ENCODE measurements around the gene ZNF670. TPM values are rescaled to one million over a fixed set of nuclear protein-coding genes. Genes with fewer than 3 reads are reported as not detected.

Gene ZNF670
- total and polyA plus RNA-seq, 2 donors (not counting 1 experiment from before 2014, with no cell fraction given): 0.86 to 4.6 TPM

DNA sequence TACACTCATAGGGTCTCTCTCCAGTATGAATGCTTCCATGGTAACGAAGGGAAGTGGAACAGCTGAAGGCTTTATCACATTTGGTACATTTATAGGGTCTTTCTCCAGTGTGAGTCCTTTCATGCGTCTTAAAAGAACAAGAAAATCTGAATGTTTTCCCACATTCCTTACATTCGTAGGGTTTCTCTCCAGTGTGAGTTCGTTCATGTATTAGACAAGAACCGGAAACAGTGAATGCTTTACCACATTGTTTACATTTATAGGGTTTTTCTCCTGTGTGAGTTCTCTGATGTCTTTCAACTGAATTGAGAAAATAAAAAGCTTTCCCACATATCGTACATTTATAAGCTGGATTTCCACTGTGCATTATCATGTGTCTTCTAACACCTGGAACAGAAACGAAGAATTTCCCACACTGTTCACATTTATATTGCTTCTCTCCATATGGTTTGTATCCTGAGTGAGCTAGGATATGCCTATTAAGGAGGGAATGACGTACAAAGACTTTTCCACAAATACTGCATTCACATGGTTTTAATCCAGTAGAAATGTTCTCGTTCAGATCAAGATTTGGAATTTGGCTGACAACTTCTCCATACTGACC, 22.2 kb upstream of the ZNF670 start:
- intact Hi-C loops (cut with micrococcal nuclease): loop anchor here (10.0 kb wide), 1 partner anchor 64 kb away; no protein-coding TSS in a partner anchor
- Mint-ChIP-seq H3K4me1 (peaks cover 19% of the 10 kb centered on the region), H3K4me3 (no peak overlapping the region), H3K27ac (no peak overlapping the region), H3K27me3 (no peaks in the 10 kb centered on the region), H3K9me3 (ENCODE audit: insufficient read depth) (peaks cover 40% of the 10 kb centered on the region)
- H3K4me2 ChIP-seq (replicated peaks; ENCODE audit: low read depth, low read length, poor library complexity, severe bottlenecking): no peak overlapping the region
- TF ChIP-seq, protein P1, sequence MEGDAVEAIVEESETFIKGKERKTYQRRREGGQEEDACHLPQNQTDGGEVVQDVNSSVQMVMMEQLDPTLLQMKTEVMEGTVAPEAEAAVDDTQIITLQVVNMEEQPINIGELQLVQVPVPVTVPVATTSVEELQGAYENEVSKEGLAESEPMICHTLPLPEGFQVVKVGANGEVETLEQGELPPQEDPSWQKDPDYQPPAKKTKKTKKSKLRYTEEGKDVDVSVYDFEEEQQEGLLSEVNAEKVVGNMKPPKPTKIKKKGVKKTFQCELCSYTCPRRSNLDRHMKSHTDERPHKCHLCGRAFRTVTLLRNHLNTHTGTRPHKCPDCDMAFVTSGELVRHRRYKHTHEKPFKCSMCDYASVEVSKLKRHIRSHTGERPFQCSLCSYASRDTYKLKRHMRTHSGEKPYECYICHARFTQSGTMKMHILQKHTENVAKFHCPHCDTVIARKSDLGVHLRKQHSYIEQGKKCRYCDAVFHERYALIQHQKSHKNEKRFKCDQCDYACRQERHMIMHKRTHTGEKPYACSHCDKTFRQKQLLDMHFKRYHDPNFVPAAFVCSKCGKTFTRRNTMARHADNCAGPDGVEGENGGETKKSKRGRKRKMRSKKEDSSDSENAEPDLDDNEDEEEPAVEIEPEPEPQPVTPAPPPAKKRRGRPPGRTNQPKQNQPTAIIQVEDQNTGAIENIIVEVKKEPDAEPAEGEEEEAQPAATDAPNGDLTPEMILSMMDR (IDR thresholded peaks at IDR 0.05): no peak
- TF ChIP-seq EZH2 (IDR thresholded peaks at IDR 0.05; ENCODE audit: borderline replicate concordance, insufficient read depth, low read depth, low read length, poor library complexity, severe bottlenecking): no peak
- no peak overlapping the region for H3K27ac ChIP-seq (ENCODE audit: low read length in 2 of 2)
- peaks cover 6 to 17% of the 10 kb centered on the region in 2 donors for H3K4me1 ChIP-seq (ENCODE audit: control insufficient read depth in 2 of 2, insufficient read depth in 2 of 2, low read length in 2 of 2)
- DNase-seq (no peak), ATAC-seq (ENCODE audit: low read depth) (no peak)
- ChIA-PET CTCF (no interaction called here), POLR2A (no interaction called here)
- H3K4me3 ChIP-seq (ENCODE audit: control extremely low read depth in 1 of 5, extremely low read depth in 1 of 5, insufficient read depth in 1 of 5, low read depth in 2 of 5, low read length in 4 of 5): no peak overlapping the region
- no peak overlapping the region for H2AFZ ChIP-seq (ENCODE audit: insufficient read depth, low read depth, low read length, poor library complexity, severe bottlenecking)
- H3K9me3 ChIP-seq (ENCODE audit: control extremely low read depth in 1 of 3, control insufficient read depth in 2 of 3, insufficient read depth in 1 of 3, low read length in 2 of 3): peaks cover 17 to 46% (median 38%) of the 10 kb centered on the region in 3 donors
- WGBS (ENCODE audit: insufficient coverage): no CpG with 5 or more reads among the region's 9 CpGs
- H3K79me2 ChIP-seq (ENCODE audit: control insufficient read depth, insufficient read depth, low read length): peaks cover 17% of the 10 kb centered on the region
- no peak overlapping the region for H3K9ac ChIP-seq (ENCODE audit: low read length)
- H3K36me3 ChIP-seq (replicated peaks in 1 of 2; ENCODE audit: control extremely low read depth in 1 of 2, control insufficient read depth in 1 of 2, extremely low read depth in 1 of 2, insufficient read depth in 2 of 2, low read length in 1 of 2): peaks cover 15 to 38% of the 10 kb centered on the region in 2 experiments
- H4K20me1 ChIP-seq (ENCODE audit: control insufficient read depth, insufficient read depth, low read length, poor library complexity, severe bottlenecking): no peaks in the 10 kb centered on the region
- H3K27me3 ChIP-seq (replicated peaks in 1 of 4; ENCODE audit: control extremely low read depth in 1 of 4, control insufficient read depth in 3 of 4, insufficient read depth in 4 of 4, low read length in 3 of 4): peaks cover 0 to under 1% (median 0%) of the 10 kb centered on the region in 4 experiments

DNA sequence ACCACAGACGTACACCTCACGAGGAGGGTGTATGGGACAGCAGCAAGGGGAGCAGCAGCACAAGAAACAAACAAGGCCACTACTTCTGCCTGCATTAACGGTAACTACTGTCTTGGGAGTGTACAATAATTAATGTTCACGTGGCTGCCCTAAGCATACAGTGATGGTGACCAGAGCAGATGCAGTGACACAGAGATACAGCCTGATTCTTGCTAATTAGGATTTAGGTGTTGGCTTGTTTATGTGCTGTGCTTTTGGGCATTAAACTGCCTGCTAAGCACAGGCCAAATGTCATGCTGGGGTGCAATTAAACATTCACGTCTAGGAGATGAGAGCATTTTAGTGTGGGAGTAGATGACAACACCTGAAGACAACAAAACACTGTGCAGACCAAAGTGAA, 18.3 kb upstream of the ZNF670 start:
- Histone ChIP-seq H3K27ac (ENCODE audit: low read length in 2 of 2) (no peak overlapping the region), H3K9me3 (ENCODE audit: control extremely low read depth in 1 of 3, control insufficient read depth in 2 of 3, insufficient read depth in 1 of 3, low read length in 2 of 3) (peaks cover 13 to 42% (median 40%) of the 10 kb centered on the region in 3 donors), H3K79me2 (ENCODE audit: control insufficient read depth, insufficient read depth, low read length) (no peaks in the 10 kb centered on the region), H3K4me2 (replicated peaks; ENCODE audit: low read depth, low read length, poor library complexity, severe bottlenecking) (no peak overlapping the region), H2AFZ (ENCODE audit: insufficient read depth, low read depth, low read length, poor library complexity, severe bottlenecking) (no peak overlapping the region), H3K27me3 (replicated peaks in 1 of 4; ENCODE audit: control extremely low read depth in 1 of 4, control insufficient read depth in 3 of 4, insufficient read depth in 4 of 4, low read length in 3 of 4) (no peaks in the 10 kb centered on the region), H3K4me3 (ENCODE audit: control extremely low read depth in 1 of 5, extremely low read depth in 1 of 5, insufficient read depth in 1 of 5, low read depth in 2 of 5, low read length in 4 of 5) (no peak overlapping the region), H3K4me1 (ENCODE audit: control insufficient read depth in 2 of 2, insufficient read depth in 2 of 2, low read length in 2 of 2) (no peaks in the 10 kb centered on the region), H4K20me1 (ENCODE audit: control insufficient read depth, insufficient read depth, low read length, poor library complexity, severe bottlenecking) (no peaks in the 10 kb centered on the region), H3K36me3 (replicated peaks in 1 of 2; ENCODE audit: control extremely low read depth in 1 of 2, control insufficient read depth in 1 of 2, extremely low read depth in 1 of 2, insufficient read depth in 2 of 2, low read length in 1 of 2) (peaks cover 15 to 33% of the 10 kb centered on the region in 2 experiments), H3K9ac (ENCODE audit: low read length) (no peak overlapping the region)
- Mint-ChIP-seq H3K4me1 (no peaks in the 10 kb centered on the region), H3K9me3 (ENCODE audit: insufficient read depth) (peaks cover 37% of the 10 kb centered on the region), H3K27ac (no peak overlapping the region), H3K27me3 (no peaks in the 10 kb centered on the region), H3K4me3 (no peak overlapping the region)
- CTCF ChIA-PET: no interaction called here
- no peak for ATAC-seq (ENCODE audit: low read depth)
- POLR2A ChIA-PET: no interaction called here
- TF ChIP-seq EZH2 (IDR thresholded peaks at IDR 0.05; ENCODE audit: borderline replicate concordance, insufficient read depth, low read depth, low read length, poor library complexity, severe bottlenecking): no peak
- TF ChIP-seq, protein P1 (IDR thresholded peaks at IDR 0.05): no peak
- intact Hi-C loops (cut with micrococcal nuclease): no loop called here
- WGBS (ENCODE audit: insufficient coverage): 98% methylated on average over 5 of the region's 5 CpGs
- no peak for DNase-seq
